GM23338 (cell line): ENCODE results near the gene IL22RA1. TPM values are rescaled to one million over a fixed set of nuclear protein-coding genes. Genes with fewer than 3 reads are reported as not detected.
A peak's percentile ranks its signal among the peaks of the same experiment; 100 is the strongest.

Source experiments
- ATAC-seq: fragments of 200-7000 bp; cut with Tn5 transposase; 3 replicates; pipeline ENCODE4 v1.9.1; 2020
- DNase-seq: peaks from one replicate; pipeline ENCODE4 v3.0.0-alpha.2; 2015; ENCODE audit warnings: low spot score
- H2AFZ ChIP-seq: fragments of 200-600 bp; sonication (generic); 2 replicates; pipeline ENCODE4 v1.8.0; 2016; ENCODE audit warnings: antibody characterized with exemption, mild to moderate bottlenecking, moderate library complexity
- H3F3A ChIP-seq: fragments of 200-600 bp; sonication (generic); replicated peaks from 2 replicates; pipeline ENCODE4 v1.8.0; 2017; ENCODE audit warnings: antibody characterized with exemption, mixed run types, low read depth
- H3K27ac ChIP-seq: fragments of 200-600 bp; sonication (generic); 2 replicates; pipeline ENCODE4 v1.6.1; 2016; ENCODE audit warnings: low read depth
- H3K27me3 ChIP-seq: fragments of 200-600 bp; sonication (generic); 2 replicates; pipeline ENCODE4 v1.8.0; 2016; ENCODE audit warnings: mild to moderate bottlenecking, mixed run types, moderate library complexity; ENCODE audit not compliant: insufficient read depth
- H3K36me3 ChIP-seq: fragments of 200-600 bp; sonication (generic); 2 replicates; pipeline ENCODE4 v1.8.0; 2016; ENCODE audit warnings: mild to moderate bottlenecking; ENCODE audit not compliant: insufficient read depth
- H3K4me1 ChIP-seq: fragments of 200-600 bp; sonication (generic); 2 replicates; pipeline ENCODE4 v1.8.0; 2016; ENCODE audit warnings: mild to moderate bottlenecking, moderate library complexity; ENCODE audit not compliant: insufficient read depth
- H3K4me2 ChIP-seq: fragments of 200-600 bp; sonication (generic); 2 replicates; pipeline ENCODE4 v1.7.1; 2017; ENCODE audit warnings: mixed run types
- H3K4me3 ChIP-seq: fragments of 200-600 bp; sonication (generic); 2 replicates; pipeline ENCODE4 v1.6.1; 2016; ENCODE audit warnings: mixed run types
- H3K79me2 ChIP-seq: fragments of 200-600 bp; sonication (generic); replicated peaks from 2 replicates; pipeline ENCODE4 v1.8.0; 2017; ENCODE audit warnings: mild to moderate bottlenecking; ENCODE audit not compliant: insufficient read depth
- H3K9me2 ChIP-seq: fragments of 200-600 bp; sonication (generic); 2 replicates; pipeline ENCODE4 v1.8.0; 2017; ENCODE audit not compliant: insufficient read depth
- H4K20me1 ChIP-seq: fragments of 200-600 bp; sonication (generic); replicated peaks from 2 replicates; pipeline ENCODE4 v1.8.0; 2017; ENCODE audit warnings: mild to moderate bottlenecking; ENCODE audit not compliant: insufficient read depth
- H3K27ac Mint-ChIP-seq: 2 replicates; pipeline ENCODE4 v1.8.0; 2020; ENCODE audit warnings: inconsistent platforms, mild to moderate bottlenecking, moderate library complexity, mixed read lengths
- H3K27me3 Mint-ChIP-seq: 3 replicates; pipeline ENCODE4 v1.8.0; 2022; ENCODE audit warnings: low read depth, mild to moderate bottlenecking, moderate library complexity, mixed read lengths, inconsistent platforms; ENCODE audit not compliant: insufficient read depth, poor library complexity
- H3K36me3 Mint-ChIP-seq: 3 replicates; pipeline ENCODE4 v1.8.0; 2021; ENCODE audit warnings: low read depth, mild to moderate bottlenecking, inconsistent platforms, moderate library complexity, mixed read lengths
- H3K4me1 Mint-ChIP-seq: 3 replicates; pipeline ENCODE4 v1.8.0; 2020; ENCODE audit warnings: mild to moderate bottlenecking, inconsistent platforms, mixed read lengths
- H3K4me3 Mint-ChIP-seq: 3 replicates; pipeline ENCODE4 v1.8.0; 2021; ENCODE audit warnings: moderate library complexity, mild to moderate bottlenecking, inconsistent platforms, mixed read lengths
- H3K9me3 Mint-ChIP-seq: 3 replicates; pipeline ENCODE4 v1.8.0; 2020; ENCODE audit warnings: moderate library complexity, mild to moderate bottlenecking, inconsistent platforms, mixed read lengths
- CREB1 ChIP-seq: fragments of 250-450 bp; sonication (Bioruptor Pico); IDR thresholded peaks from 2 replicates; pipeline ENCODE4 v1.5.0; 2020; ENCODE audit warnings: low read depth, mild to moderate bottlenecking, moderate library complexity
- EZH2 ChIP-seq: fragments of 200-600 bp; sonication (generic); IDR thresholded peaks from one replicate; pipeline ENCODE4 v1.8.0; 2017; ENCODE audit warnings: antibody characterized with exemption, mild to moderate bottlenecking, low read depth; ENCODE audit not compliant: unreplicated experiment
- EZH2phosphoT487 ChIP-seq: fragments of 200-600 bp; sonication (generic); IDR thresholded peaks from one replicate; pipeline ENCODE4 v1.8.1; 2018; ENCODE audit warnings: antibody characterized with exemption; ENCODE audit not compliant: unreplicated experiment
- JUNB ChIP-seq: IDR thresholded peaks from one replicate; pipeline ENCODE4 v1.6.1; 2016; ENCODE audit warnings: antibody characterized with exemption; ENCODE audit not compliant: unreplicated experiment
- NANOG ChIP-seq: IDR thresholded peaks from 2 replicates; pipeline ENCODE4 v1.6.1; 2016; ENCODE audit warnings: antibody characterized with exemption, borderline replicate concordance
- POLR2AphosphoS5 ChIP-seq: IDR thresholded peaks from 2 replicates; pipeline ENCODE4 v1.6.1; 2016; ENCODE audit warnings: antibody characterized with exemption, low read depth
- STAT1 ChIP-seq: IDR thresholded peaks from one replicate; pipeline ENCODE4 v1.6.1; 2016; ENCODE audit warnings: antibody characterized with exemption; ENCODE audit not compliant: unreplicated experiment
- ZNF114 ChIP-seq: fragments of 250-450 bp; sonication (Bioruptor Pico); IDR thresholded peaks from 2 replicates; pipeline ENCODE4 v1.5.0; 2020; ENCODE audit warnings: mild to moderate bottlenecking, moderate library complexity
- ZNF331 ChIP-seq: fragments of 250-450 bp; sonication (Bioruptor Pico); IDR thresholded peaks from 2 replicates; pipeline ENCODE4 v1.5.0; 2020; ENCODE audit warnings: low read depth, mild to moderate bottlenecking, moderate library complexity
- long read RNA-seq: library from polyadenylated mRNA; unstranded; transcript quantifications from one replicate; pipeline ENCODE4 v2.0.0, GENCODE V29; 2020; ENCODE audit not compliant: unreplicated experiment
- polyA plus RNA-seq: library from polyadenylated mRNA; unstranded; fragments of >200 nt; fragmentation: Nextera tagmentation; extraction: Ambion mirVana; gene quantifications from 2 replicates; pipeline ENCODE4 v1.2.1, GENCODE V29; 2016
- total RNA-seq: library from RNA; depleted of rRNA; stranded (reverse); fragments of >200 nt; shearing (Covaris generic); gene quantifications from 2 replicates; pipeline ENCODE4 v1.2.3, GENCODE V29; 2014; rRNA removed
- TF ChIP-seq, protein P1 (sequence below): IDR thresholded peaks from 2 replicates; pipeline ENCODE4 v1.6.1; 2016; ENCODE audit warnings: antibody characterized with exemption
- TF ChIP-seq, protein P2 (sequence below): IDR thresholded peaks from one replicate; pipeline ENCODE4 v1.6.1; 2018; ENCODE audit warnings: antibody characterized with exemption; ENCODE audit not compliant: unreplicated experiment
- TF ChIP-seq, protein P3 (sequence below): fragments of 250-450 bp; sonication (Bioruptor Pico); IDR thresholded peaks from 2 replicates; pipeline ENCODE4 v1.5.0; 2020; ENCODE audit warnings: mild to moderate bottlenecking, moderate library complexity

IL22RA1 gene, protein sequence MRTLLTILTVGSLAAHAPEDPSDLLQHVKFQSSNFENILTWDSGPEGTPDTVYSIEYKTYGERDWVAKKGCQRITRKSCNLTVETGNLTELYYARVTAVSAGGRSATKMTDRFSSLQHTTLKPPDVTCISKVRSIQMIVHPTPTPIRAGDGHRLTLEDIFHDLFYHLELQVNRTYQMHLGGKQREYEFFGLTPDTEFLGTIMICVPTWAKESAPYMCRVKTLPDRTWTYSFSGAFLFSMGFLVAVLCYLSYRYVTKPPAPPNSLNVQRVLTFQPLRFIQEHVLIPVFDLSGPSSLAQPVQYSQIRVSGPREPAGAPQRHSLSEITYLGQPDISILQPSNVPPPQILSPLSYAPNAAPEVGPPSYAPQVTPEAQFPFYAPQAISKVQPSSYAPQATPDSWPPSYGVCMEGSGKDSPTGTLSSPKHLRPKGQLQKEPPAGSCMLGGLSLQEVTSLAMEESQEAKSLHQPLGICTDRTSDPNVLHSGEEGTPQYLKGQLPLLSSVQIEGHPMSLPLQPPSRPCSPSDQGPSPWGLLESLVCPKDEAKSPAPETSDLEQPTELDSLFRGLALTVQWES
- total RNA-seq (0.28 TPM in 1 of 2 replicates, not detected in the other), polyA plus RNA-seq (0.11 TPM in 1 of 2 replicates, not detected in the other)
- long read RNA-seq: 0 reads

DNA sequence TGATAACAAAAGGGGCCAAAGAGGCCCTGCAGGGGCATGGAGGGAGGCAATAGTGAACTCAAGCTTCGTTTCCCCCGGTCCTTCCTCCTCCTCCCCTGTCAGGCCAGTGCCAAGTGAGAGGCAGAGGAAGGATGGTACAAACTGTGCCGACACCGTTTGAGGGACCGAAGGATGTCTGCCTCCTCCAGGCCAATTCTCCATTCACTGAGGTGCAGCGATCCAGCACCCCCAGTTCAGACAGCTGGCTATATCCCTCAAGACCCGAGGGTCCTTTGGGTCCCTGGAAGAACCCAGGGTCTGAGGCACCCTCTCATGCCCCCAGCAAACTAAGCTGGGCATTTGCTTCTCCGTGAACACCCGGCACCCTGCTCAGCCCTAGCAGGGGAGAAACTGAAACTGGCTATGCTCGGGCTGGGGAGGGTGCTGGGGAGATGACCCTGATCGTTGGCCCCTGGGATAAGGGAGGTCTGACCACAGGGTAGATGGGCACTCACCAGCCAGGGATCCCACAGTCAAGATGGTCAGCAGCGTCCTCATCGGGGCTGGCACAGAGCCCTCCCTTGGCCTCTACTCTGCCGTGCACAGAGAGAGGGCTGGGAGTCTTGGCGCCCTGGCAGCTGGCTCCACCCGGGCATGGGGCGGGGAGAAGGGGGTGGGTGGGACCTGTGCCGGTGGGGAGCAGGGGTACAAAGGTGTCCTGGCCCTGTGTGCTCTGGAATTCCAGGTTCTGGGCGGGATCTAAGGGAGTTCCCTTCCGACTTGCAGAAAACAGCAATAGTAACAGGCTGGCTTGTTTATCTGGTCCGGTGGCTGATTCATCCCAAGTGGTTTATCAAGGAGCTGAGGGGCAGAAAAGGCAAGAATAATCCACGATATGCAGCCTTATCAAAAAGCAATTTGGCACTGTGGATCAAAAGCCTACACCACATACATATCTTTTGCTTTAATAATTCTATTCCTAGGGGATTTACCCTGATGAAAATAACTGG is at the start of gene IL22RA1:
IL22RA1 (minus strand) TSS at position 595 of the 989 bp plus-strand sequence; CDS start at position 537, 58 bp downstream.
- H3K4me3 Mint-ChIP-seq: no peak within 1 kb of the TSS
- no peak within 1 kb of the TSS for H3K27ac Mint-ChIP-seq
- H3K9me2 ChIP-seq: no peaks in the 10 kb centered on the region
- H3K27me3 ChIP-seq: no peaks in the 10 kb centered on the region
- no peak within 1 kb of the TSS for H3K4me2 ChIP-seq
- H3K36me3 ChIP-seq: no peaks in the 10 kb centered on the region
- no peak within 1 kb of the TSS for H3K4me3 ChIP-seq
- H2AFZ ChIP-seq: peak within 1 kb of the TSS; percentile 52; the same call in 1 of the 2 replicates
- H3F3A ChIP-seq: no peaks in the 10 kb centered on the region
- no peaks in the 10 kb centered on the region for H4K20me1 ChIP-seq
- H3K27ac ChIP-seq: no peak within 1 kb of the TSS
- H3K36me3 Mint-ChIP-seq: no peaks in the 10 kb centered on the region
- no peak for DNase-seq
- no peaks in the 10 kb centered on the region for H3K4me1 ChIP-seq
- no peaks in the 10 kb centered on the region; the same call in 1 of the 3 replicates for H3K4me1 Mint-ChIP-seq
- TF ChIP-seq, protein P1, sequence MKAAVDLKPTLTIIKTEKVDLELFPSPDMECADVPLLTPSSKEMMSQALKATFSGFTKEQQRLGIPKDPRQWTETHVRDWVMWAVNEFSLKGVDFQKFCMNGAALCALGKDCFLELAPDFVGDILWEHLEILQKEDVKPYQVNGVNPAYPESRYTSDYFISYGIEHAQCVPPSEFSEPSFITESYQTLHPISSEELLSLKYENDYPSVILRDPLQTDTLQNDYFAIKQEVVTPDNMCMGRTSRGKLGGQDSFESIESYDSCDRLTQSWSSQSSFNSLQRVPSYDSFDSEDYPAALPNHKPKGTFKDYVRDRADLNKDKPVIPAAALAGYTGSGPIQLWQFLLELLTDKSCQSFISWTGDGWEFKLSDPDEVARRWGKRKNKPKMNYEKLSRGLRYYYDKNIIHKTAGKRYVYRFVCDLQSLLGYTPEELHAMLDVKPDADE: no peak
- TF ChIP-seq, protein P2, sequence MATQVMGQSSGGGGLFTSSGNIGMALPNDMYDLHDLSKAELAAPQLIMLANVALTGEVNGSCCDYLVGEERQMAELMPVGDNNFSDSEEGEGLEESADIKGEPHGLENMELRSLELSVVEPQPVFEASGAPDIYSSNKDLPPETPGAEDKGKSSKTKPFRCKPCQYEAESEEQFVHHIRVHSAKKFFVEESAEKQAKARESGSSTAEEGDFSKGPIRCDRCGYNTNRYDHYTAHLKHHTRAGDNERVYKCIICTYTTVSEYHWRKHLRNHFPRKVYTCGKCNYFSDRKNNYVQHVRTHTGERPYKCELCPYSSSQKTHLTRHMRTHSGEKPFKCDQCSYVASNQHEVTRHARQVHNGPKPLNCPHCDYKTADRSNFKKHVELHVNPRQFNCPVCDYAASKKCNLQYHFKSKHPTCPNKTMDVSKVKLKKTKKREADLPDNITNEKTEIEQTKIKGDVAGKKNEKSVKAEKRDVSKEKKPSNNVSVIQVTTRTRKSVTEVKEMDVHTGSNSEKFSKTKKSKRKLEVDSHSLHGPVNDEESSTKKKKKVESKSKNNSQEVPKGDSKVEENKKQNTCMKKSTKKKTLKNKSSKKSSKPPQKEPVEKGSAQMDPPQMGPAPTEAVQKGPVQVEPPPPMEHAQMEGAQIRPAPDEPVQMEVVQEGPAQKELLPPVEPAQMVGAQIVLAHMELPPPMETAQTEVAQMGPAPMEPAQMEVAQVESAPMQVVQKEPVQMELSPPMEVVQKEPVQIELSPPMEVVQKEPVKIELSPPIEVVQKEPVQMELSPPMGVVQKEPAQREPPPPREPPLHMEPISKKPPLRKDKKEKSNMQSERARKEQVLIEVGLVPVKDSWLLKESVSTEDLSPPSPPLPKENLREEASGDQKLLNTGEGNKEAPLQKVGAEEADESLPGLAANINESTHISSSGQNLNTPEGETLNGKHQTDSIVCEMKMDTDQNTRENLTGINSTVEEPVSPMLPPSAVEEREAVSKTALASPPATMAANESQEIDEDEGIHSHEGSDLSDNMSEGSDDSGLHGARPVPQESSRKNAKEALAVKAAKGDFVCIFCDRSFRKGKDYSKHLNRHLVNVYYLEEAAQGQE: no peak
- TF ChIP-seq POLR2AphosphoS5: no peak
- TF ChIP-seq ZNF331 (CRISPR knock-in tag): no peak
- no peak for TF ChIP-seq EZH2
- TF ChIP-seq EZH2phosphoT487: no peak
- no peak for TF ChIP-seq JUNB
- no peak for TF ChIP-seq NANOG
- no peak for TF ChIP-seq CREB1 (CRISPR knock-in tag)
- no peak for TF ChIP-seq STAT1
- TF ChIP-seq, protein P3, sequence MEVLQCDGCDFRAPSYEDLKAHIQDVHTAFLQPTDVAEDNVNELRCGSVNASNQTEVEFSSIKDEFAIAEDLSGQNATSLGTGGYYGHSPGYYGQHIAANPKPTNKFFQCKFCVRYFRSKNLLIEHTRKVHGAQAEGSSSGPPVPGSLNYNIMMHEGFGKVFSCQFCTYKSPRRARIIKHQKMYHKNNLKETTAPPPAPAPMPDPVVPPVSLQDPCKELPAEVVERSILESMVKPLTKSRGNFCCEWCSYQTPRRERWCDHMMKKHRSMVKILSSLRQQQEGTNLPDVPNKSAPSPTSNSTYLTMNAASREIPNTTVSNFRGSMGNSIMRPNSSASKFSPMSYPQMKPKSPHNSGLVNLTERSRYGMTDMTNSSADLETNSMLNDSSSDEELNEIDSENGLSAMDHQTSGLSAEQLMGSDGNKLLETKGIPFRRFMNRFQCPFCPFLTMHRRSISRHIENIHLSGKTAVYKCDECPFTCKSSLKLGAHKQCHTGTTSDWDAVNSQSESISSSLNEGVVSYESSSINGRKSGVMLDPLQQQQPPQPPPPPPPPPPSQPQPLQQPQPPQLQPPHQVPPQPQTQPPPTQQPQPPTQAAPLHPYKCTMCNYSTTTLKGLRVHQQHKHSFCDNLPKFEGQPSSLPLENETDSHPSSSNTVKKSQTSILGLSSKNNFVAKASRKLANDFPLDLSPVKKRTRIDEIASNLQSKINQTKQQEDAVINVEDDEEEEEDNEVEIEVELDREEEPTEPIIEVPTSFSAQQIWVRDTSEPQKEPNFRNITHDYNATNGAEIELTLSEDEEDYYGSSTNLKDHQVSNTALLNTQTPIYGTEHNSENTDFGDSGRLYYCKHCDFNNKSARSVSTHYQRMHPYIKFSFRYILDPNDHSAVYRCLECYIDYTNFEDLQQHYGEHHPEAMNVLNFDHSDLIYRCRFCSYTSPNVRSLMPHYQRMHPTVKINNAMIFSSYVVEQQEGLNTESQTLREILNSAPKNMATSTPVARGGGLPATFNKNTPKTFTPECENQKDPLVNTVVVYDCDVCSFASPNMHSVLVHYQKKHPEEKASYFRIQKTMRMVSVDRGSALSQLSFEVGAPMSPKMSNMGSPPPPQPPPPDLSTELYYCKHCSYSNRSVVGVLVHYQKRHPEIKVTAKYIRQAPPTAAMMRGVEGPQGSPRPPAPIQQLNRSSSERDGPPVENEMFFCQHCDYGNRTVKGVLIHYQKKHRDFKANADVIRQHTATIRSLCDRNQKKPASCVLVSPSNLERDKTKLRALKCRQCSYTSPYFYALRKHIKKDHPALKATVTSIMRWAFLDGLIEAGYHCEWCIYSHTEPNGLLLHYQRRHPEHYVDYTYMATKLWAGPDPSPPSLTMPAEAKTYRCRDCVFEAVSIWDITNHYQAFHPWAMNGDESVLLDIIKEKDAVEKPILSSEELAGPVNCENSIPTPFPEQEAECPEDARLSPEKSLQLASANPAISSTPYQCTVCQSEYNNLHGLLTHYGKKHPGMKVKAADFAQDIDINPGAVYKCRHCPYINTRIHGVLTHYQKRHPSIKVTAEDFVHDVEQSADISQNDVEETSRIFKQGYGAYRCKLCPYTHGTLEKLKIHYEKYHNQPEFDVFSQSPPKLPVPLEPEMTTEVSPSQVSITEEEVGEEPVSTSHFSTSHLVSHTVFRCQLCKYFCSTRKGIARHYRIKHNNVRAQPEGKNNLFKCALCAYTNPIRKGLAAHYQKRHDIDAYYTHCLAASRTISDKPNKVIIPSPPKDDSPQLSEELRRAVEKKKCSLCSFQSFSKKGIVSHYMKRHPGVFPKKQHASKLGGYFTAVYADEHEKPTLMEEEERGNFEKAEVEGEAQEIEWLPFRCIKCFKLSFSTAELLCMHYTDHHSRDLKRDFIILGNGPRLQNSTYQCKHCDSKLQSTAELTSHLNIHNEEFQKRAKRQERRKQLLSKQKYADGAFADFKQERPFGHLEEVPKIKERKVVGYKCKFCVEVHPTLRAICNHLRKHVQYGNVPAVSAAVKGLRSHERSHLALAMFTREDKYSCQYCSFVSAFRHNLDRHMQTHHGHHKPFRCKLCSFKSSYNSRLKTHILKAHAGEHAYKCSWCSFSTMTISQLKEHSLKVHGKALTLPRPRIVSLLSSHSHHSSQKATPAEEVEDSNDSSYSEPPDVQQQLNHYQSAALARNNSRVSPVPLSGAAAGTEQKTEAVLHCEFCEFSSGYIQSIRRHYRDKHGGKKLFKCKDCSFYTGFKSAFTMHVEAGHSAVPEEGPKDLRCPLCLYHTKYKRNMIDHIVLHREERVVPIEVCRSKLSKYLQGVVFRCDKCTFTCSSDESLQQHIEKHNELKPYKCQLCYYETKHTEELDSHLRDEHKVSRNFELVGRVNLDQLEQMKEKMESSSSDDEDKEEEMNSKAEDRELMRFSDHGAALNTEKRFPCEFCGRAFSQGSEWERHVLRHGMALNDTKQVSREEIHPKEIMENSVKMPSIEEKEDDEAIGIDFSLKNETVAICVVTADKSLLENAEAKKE (CRISPR knock-in tag): no peak
- no peak for TF ChIP-seq ZNF114
- no peaks in the 10 kb centered on the region for H3K79me2 ChIP-seq
- peaks cover 8% of the 10 kb centered on the region for H3K27me3 Mint-ChIP-seq
- no peaks in the 10 kb centered on the region for H3K9me3 Mint-ChIP-seq
- peak; percentile 55 for ATAC-seq
